H1 (cell line): ENCODE measurements around the gene CBX4. TPM values are rescaled to one million over a fixed set of nuclear protein-coding genes. Genes with fewer than 3 reads are reported as not detected.

ENCODE experiments used
- CTCF ChIA-PET: fragments of 300-600 bp; sonication (Branson Sonifier 250); formaldehyde crosslinking; loops from one replicate; lab custom pipeline; 2021; ENCODE audit not compliant: partially characterized antibody; lab: Charles Lee
- POLR2A ChIA-PET: fragments of 300-600 bp; sonication (Branson Sonifier 250); formaldehyde crosslinking; loops from one replicate; lab custom pipeline; 2021; ENCODE audit warnings: inconsistent platforms; ENCODE audit not compliant: partially characterized antibody; lab: Charles Lee
- DNase-seq, 2 experiments: peaks; one replicate each; pipeline versions ENCODE4 v3.0.0 to v3.0.0-alpha.2; 2010 to 2022; ENCODE audit warnings: low spot score in 2 of 2, low read depth in 1 of 2, mixed read lengths in 1 of 2
- FAIRE-seq: peaks from 2 replicates; lab custom pipeline; 2011; peaks lifted over from hg19 to GRCh38; lab: Jason Lieb, UNC
- H2AFZ ChIP-seq: 2 replicates; pipeline ENCODE4 v1.8.1; 2012; ENCODE audit warnings: low read length, inconsistent platforms
- H2AK5ac ChIP-seq: 2 replicates; pipeline ENCODE4 v1.6.1; 2013; ENCODE audit warnings: low read depth, low read length
- H2BK120ac ChIP-seq: replicated peaks from 2 replicates; pipeline ENCODE3; 2013; ENCODE audit warnings: low read depth, low read length, inconsistent platforms
- H2BK12ac ChIP-seq: 2 replicates; pipeline ENCODE4 v1.6.1; 2013; ENCODE audit warnings: low read depth, low read length
- H2BK15ac ChIP-seq: 2 replicates; pipeline ENCODE4 v1.6.1; 2013; ENCODE audit warnings: low read length
- H2BK20ac ChIP-seq: 2 replicates; pipeline ENCODE4 v1.6.1; 2013; ENCODE audit warnings: low read length
- H2BK5ac ChIP-seq: 2 replicates; pipeline ENCODE4 v1.6.1; 2013; ENCODE audit warnings: low read depth, low read length
- H3K14ac ChIP-seq: 2 replicates; pipeline ENCODE4 v1.6.1; 2013; ENCODE audit warnings: inconsistent platforms; ENCODE audit not compliant: insufficient read length
- H3K18ac ChIP-seq: 2 replicates; pipeline ENCODE4 v1.6.1; 2013; ENCODE audit warnings: low read length; ENCODE audit errors: extremely low read depth
- H3K23ac ChIP-seq: 2 replicates; pipeline ENCODE4 v1.6.1; 2013; ENCODE audit warnings: inconsistent platforms; ENCODE audit not compliant: insufficient read length
- H3K23me2 ChIP-seq: 2 replicates; pipeline ENCODE4 v1.6.1; 2013; ENCODE audit warnings: low read depth, low read length
- H3K27ac ChIP-seq: 2 replicates; pipeline ENCODE4 v1.6.1; 2011; ENCODE audit warnings: low read depth, low read length, inconsistent platforms
- H3K27me3 ChIP-seq, 4 experiments: replicated peaks in 1 of 4; 1 replicate in 1 of 4; 2 replicates in 3 of 4; pipeline versions ENCODE4 v1.6.1 to v1.8.1; 2011 to 2013; ENCODE audit warnings: low read length in 3 of 4, mild to moderate bottlenecking in 3 of 4, inconsistent platforms in 2 of 4, mixed read lengths in 2 of 4, moderate library complexity in 1 of 4; ENCODE audit not compliant: control insufficient read depth in 3 of 4, insufficient read depth in 3 of 4; ENCODE audit errors: extremely low read depth in 1 of 4
- H3K36me3 ChIP-seq, 4 experiments: 2 replicates each; pipeline versions ENCODE4 v1.6.1 to v1.8.1; 2011 to 2013; ENCODE audit warnings: mild to moderate bottlenecking in 4 of 4, low read length in 3 of 4, moderate library complexity in 2 of 4, control low read depth in 1 of 4, inconsistent platforms in 1 of 4; ENCODE audit not compliant: insufficient read depth in 4 of 4, control insufficient read depth in 2 of 4
- H3K4ac ChIP-seq: replicated peaks from 2 replicates; pipeline ENCODE3; 2013; ENCODE audit warnings: low read length, low read depth, mixed read lengths, inconsistent platforms; ENCODE audit not compliant: insufficient read length
- H3K4me1 ChIP-seq, 4 experiments: replicated peaks in 1 of 4; 1 replicate in 1 of 4; 2 replicates in 3 of 4; pipeline versions ENCODE4 v1.6.1 to v1.8.1; 2011 to 2013; ENCODE audit warnings: low read length in 3 of 4, inconsistent platforms in 2 of 4, mixed read lengths in 1 of 4; ENCODE audit not compliant: insufficient read depth in 4 of 4, control insufficient read depth in 3 of 4
- H3K4me2 ChIP-seq, 2 experiments: 2 replicates each; pipeline versions ENCODE4 v1.6.1 to v1.8.1; 2011 to 2013; ENCODE audit warnings: low read depth in 2 of 2, low read length in 2 of 2, control low read depth in 1 of 2, inconsistent platforms in 1 of 2, mild to moderate bottlenecking in 1 of 2; ENCODE audit not compliant: insufficient read depth in 1 of 2
- H3K4me3 ChIP-seq, 4 experiments: fragments of 200-600, 300-600 bp in 1 of 4; sonication (generic), shearing (Covaris generic), sonication (Bioruptor Twin) in 1 of 4; 2 replicates each; pipeline versions ENCODE4 v1.5.1 to v1.8.1; 2011 to 2016; ENCODE audit warnings: low read length in 4 of 4, low read depth in 3 of 4, control low read depth in 2 of 4, inconsistent platforms in 2 of 4, mild to moderate bottlenecking in 2 of 4, mixed read lengths in 1 of 4, moderate library complexity in 1 of 4; ENCODE audit not compliant: insufficient read depth in 2 of 4; ENCODE audit errors: extremely low read depth in 1 of 4
- H3K56ac ChIP-seq: replicated peaks from 2 replicates; pipeline ENCODE3; 2013; ENCODE audit warnings: low read depth, mild to moderate bottlenecking, mixed read lengths, low read length, inconsistent platforms; ENCODE audit not compliant: insufficient read length
- H3K79me1 ChIP-seq: 2 replicates; pipeline ENCODE4 v1.6.1; 2013; ENCODE audit warnings: low read depth, low read length, control low read depth
- H3K79me2 ChIP-seq, 2 experiments: 2 replicates each; pipeline versions ENCODE4 v1.6.1 to v1.8.1; 2012 to 2013; ENCODE audit warnings: low read length in 2 of 2, mild to moderate bottlenecking in 2 of 2, inconsistent platforms in 1 of 2; ENCODE audit not compliant: insufficient read depth in 2 of 2, control insufficient read depth in 1 of 2
- H3K9ac ChIP-seq, 4 experiments: replicated peaks in 1 of 4; 1 replicate in 1 of 4; 2 replicates in 3 of 4; pipeline versions ENCODE4 v1.6.1 to v1.8.1; 2011 to 2013; ENCODE audit warnings: low read depth in 3 of 4, low read length in 3 of 4, control low read depth in 2 of 4, mild to moderate bottlenecking in 2 of 4, moderate library complexity in 2 of 4, inconsistent platforms in 1 of 4; ENCODE audit errors: extremely low read depth in 1 of 4
- H3K9me3 ChIP-seq, 2 experiments: 2 replicates each; pipeline versions ENCODE4 v1.6.1 to v1.8.1; 2012 to 2013; ENCODE audit warnings: mild to moderate bottlenecking in 2 of 2, moderate library complexity in 2 of 2, control low read depth in 1 of 2, inconsistent platforms in 1 of 2, low read depth in 1 of 2, low read length in 1 of 2, mixed read lengths in 1 of 2; ENCODE audit not compliant: insufficient read depth in 2 of 2
- H4K20me1 ChIP-seq, 2 experiments: replicated peaks in 1 of 2; 2 replicates each; pipeline versions ENCODE3 to v1.8.1; 2011 to 2013; ENCODE audit warnings: inconsistent platforms in 2 of 2, low read length in 2 of 2, mild to moderate bottlenecking in 1 of 2; ENCODE audit not compliant: insufficient read depth in 2 of 2, control insufficient read depth in 1 of 2
- H4K5ac ChIP-seq: 2 replicates; pipeline ENCODE4 v1.6.1; 2013; ENCODE audit warnings: low read length, low read depth, mixed read lengths, inconsistent platforms; ENCODE audit not compliant: insufficient read length
- H4K8ac ChIP-seq: 2 replicates; pipeline ENCODE4 v1.8.0; 2013; ENCODE audit warnings: mild to moderate bottlenecking, moderate library complexity, low read length, inconsistent platforms; ENCODE audit not compliant: insufficient read depth; ENCODE audit errors: extremely low read depth
- H4K91ac ChIP-seq: replicated peaks from 2 replicates; pipeline ENCODE3; 2013; ENCODE audit warnings: low read length, mixed read lengths, inconsistent platforms; ENCODE audit not compliant: insufficient read length
- BACH1 ChIP-seq: IDR thresholded peaks from 2 replicates; pipeline ENCODE4 v1.6.1; 2012; ENCODE audit warnings: low read length, improper control_type of control experiment
- BRCA1 ChIP-seq: IDR thresholded peaks from 2 replicates; pipeline ENCODE4 v1.6.1; 2012; ENCODE audit warnings: low read depth, low read length, improper control_type of control experiment
- CREB1 ChIP-seq: IDR thresholded peaks from 2 replicates; pipeline ENCODE4 v1.6.1; 2012; ENCODE audit warnings: inconsistent platforms
- EGR1 ChIP-seq: IDR thresholded peaks from 2 replicates; pipeline ENCODE4 v1.6.1; 2011; ENCODE audit warnings: low read depth, low read length, borderline replicate concordance
- GABPA ChIP-seq: IDR thresholded peaks from 2 replicates; pipeline ENCODE4 v1.6.1; 2011; ENCODE audit warnings: mild to moderate bottlenecking, low read length, moderate library complexity, borderline replicate concordance; ENCODE audit not compliant: insufficient read depth
- KDM1A ChIP-seq: fragments of 200-600, 300-600 bp; sonication (generic); IDR thresholded peaks from 2 replicates; pipeline ENCODE4 v1.7.1; 2016; ENCODE audit warnings: mild to moderate bottlenecking, low read length, borderline replicate concordance
- MAX ChIP-seq: IDR thresholded peaks from 2 replicates; pipeline ENCODE4 v1.6.1; 2012; ENCODE audit warnings: inconsistent platforms
- NANOG ChIP-seq: IDR thresholded peaks from 2 replicates; pipeline ENCODE4 v1.6.1; 2011; ENCODE audit warnings: low read length, low read depth, mild to moderate bottlenecking, inconsistent platforms; ENCODE audit not compliant: insufficient read depth, poor library complexity, severe bottlenecking
- RNF2 ChIP-seq: fragments of 200-900, 300-1000 bp; sonication (generic); IDR thresholded peaks from 2 replicates; pipeline ENCODE4 v1.7.1; 2016; ENCODE audit warnings: borderline replicate concordance, low read depth, mild to moderate bottlenecking, antibody characterized with exemption, low read length; ENCODE audit not compliant: poor library complexity, severe bottlenecking; ENCODE audit errors: missing control alignments
- SIN3A ChIP-seq, 2 experiments: IDR thresholded peaks in 1 of 2; conservative IDR thresholded peaks in 1 of 2; 2 replicates each; pipeline ENCODE4 v1.6.1; 2011 to 2012; ENCODE audit warnings: low read length in 2 of 2, improper control_type of control experiment in 1 of 2, low read depth in 1 of 2, mild to moderate bottlenecking in 1 of 2
- SP2 ChIP-seq: IDR thresholded peaks from 2 replicates; pipeline ENCODE4 v1.6.1; 2012; ENCODE audit warnings: mild to moderate bottlenecking, low read length, inconsistent platforms
- TAF1 ChIP-seq: IDR thresholded peaks from 2 replicates; pipeline ENCODE4 v1.6.1; 2011; ENCODE audit warnings: mild to moderate bottlenecking, low read depth, low read length
- USF2 ChIP-seq: IDR thresholded peaks from 2 replicates; pipeline ENCODE4 v1.6.1; 2011; ENCODE audit warnings: low read length, improper control_type of control experiment
- WGBS, 2 experiments: shearing (Covaris generic) in 1 of 2; methylation state at CpG; one replicate each; pipeline versions ENCODE4 v1.1.6 to v1.1.7; 2013 to 2015; ENCODE audit warnings: low lambda C conversion rate in 2 of 2, mixed read lengths in 2 of 2, inconsistent platforms in 1 of 2, low coverage in 1 of 2, missing lambda C conversion rate in 1 of 2; ENCODE audit not compliant: insufficient replicate concordance in 2 of 2, insufficient coverage in 1 of 2, insufficient read length in 1 of 2; ENCODE audit errors: extremely low coverage in 1 of 2, missing lambda C conversion rate in 1 of 2; 5-methylcytosine and 5-hydroxymethylcytosine counted together
- polyA plus RNA-seq, 7 experiments: library from polyadenylated mRNA; depleted of rRNA in 3 of 7; stranded (reverse) in 5 of 7; unstranded in 2 of 7; fragments of >200 nt in 5 of 7; fragments of 200-250 nt in 2 of 7; gene quantifications; 1 replicate in 5 of 7; 2 replicates in 1 of 7; 4 replicates in 1 of 7; pipeline versions ENCODE4 v1.2.1 to v1.2.3, GENCODE V29; 2011 to 2013; ENCODE audit warnings: missing spikeins in 2 of 7, mixed read lengths in 2 of 7
- total RNA-seq: library from RNA; stranded (reverse); fragmentation: NEBNext Ultra II Directional; extraction: Animal tissue kit (Norgen Biotek cat#: 25700); gene quantifications from 2 replicates; pipeline ENCODE4 v1.2.1, GENCODE V29; 2021

The CBX4 gene
- total and polyA plus RNA-seq, 2 of the 8 experiments (the other 6 are each of a cell fraction or from before 2014, with no cell fraction given): 1.8 to 4.0 TPM

- Histone ChIP-seq H3K4me2 (no peak overlapping the region), H3K79me1 (no peaks in the 10 kb centered on the region), H2AK5ac (no peak overlapping the region), H2BK5ac (no peak overlapping the region), H4K91ac (no peak overlapping the region), H3K4me1 (no peaks in the 10 kb centered on the region; a peak in 1 of 7 replicates), H4K8ac (no peak overlapping the region), H3K18ac (no peak overlapping the region), H3K4ac (no peak overlapping the region), H2BK20ac (no peak overlapping the region), H3K4me3 (no peak overlapping the region), H3K79me2 (no peaks in the 10 kb centered on the region), H4K20me1 (no peaks in the 10 kb centered on the region), H3K36me3 (no peaks in the 10 kb centered on the region), H3K23ac (no peak overlapping the region), H3K9me3 (no peaks in the 10 kb centered on the region), H3K14ac (no peak overlapping the region), H3K23me2 (no peaks in the 10 kb centered on the region), H3K27me3 (no peaks in the 10 kb centered on the region), H2BK120ac (no peak overlapping the region), H3K27ac (no peak overlapping the region), H3K9ac (no peak overlapping the region), H4K5ac (no peak overlapping the region), H3K56ac (no peak overlapping the region), H2BK12ac (no peak overlapping the region), H2BK15ac (no peak overlapping the region), H2AFZ (no peak overlapping the region)
- WGBS, 2 experiments: 85% methylated on average over 4 of the region's 4 CpGs; no CpG with 5 or more reads in 1 of the 2 experiments
- FAIRE-seq: no peak
- TF ChIP-seq USF2 (no peak), RNF2 (no peak), SIN3A (conservative IDR thresholded peaks at IDR 0.05 in 1 of 2, IDR thresholded peaks at IDR 0.05 in 1 of 2; ENCODE audit: low read depth in 1 of 2, low read length in 2 of 2) (no peak), KDM1A (no peak), GABPA (no peak), BACH1 (no peak), SP2 (no peak), MAX (no peak), EGR1 (no peak), TAF1 (no peak), CREB1 (no peak), NANOG (no peak), BRCA1 (no peak)
- DNase-seq: no peak
- CTCF ChIA-PET: interaction anchor here (0.6 to 7.3 kb wide), 14 partner anchors 9 to 471 kb away, joined by 3 to 64 read pairs (median 4); no protein-coding TSS in a partner anchor
- POLR2A ChIA-PET: no interaction called here
Measured at GRCh38 chr17:79875511-79875910, 36.3 kb upstream of the CBX4 start.
